Activated CD4-positive, alpha-beta T cell treated with anti-CD3 and anti-CD28 coated beads for 4 hours (primary cell): ENCODE data around the gene GMEB2.
"Not testable (repeated sequence)": the region's sequence is repeated elsewhere in the genome, so short reads cannot be mapped to it uniquely, and the experiment has no call there.

ENCODE experiments used
- DNase-seq, 2 donors: peaks; one replicate each; pipeline ENCODE4 v3.0.0-alpha.2; 2020

GMEB2 gene

GRCh38 chr20:63626424-63627128 lies at the start of gene GMEB2:
GMEB2 (minus strand) TSS chr20:63627101; CDS start chr20:63619397, 7,704 bp downstream.
- DNase-seq, result peak; percentile 67 to 75

GRCh38 chr20:63675681-63676368 lies 48.9 kb upstream of the GMEB2 start:
- DNase-seq, result no peak

DNA sequence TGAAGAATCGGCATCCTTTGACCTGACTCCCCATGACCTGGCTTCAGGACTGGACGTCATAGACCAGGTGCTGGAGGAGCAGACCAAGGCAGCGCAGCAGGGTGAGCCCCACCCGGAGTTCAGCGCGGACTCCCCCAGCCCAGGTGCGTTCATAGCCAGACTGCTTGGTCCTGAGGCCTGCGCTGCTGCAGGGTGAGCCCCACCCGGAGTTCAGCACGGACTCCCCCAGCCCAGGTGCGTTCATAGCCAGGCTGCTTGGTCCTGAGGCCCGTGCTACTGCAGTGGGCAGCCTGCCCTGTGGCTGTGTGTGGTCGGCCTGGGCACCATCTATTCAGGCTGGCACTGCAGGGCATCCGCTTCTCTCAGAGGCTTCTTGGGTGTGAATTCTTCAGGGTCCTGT lies 47.0 kb upstream of the GMEB2 start:
- no peak for DNase-seq

DNA sequence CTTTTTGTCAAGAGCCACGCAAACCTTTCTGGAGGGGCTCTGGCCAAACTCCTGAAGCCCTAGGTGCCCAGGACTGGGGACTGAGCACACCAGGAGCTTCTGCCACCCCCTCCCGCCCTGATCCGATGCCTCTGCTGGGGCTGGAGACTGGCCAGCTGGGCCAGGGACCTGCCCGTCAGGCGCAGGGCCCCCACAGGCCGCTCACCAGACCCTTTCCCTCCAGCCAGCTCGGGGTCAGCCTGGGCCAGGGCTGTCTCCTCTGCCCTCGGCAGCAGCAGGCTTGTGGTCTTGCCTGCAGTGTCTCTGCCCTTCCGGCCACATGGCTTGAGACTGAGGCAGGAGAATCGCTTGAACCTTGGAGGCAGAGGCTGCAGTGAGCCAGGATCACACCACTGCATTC lies 45.8 kb upstream of the GMEB2 start:
- DNase-seq, result no peak

GRCh38 chr20:63671695-63672094 lies 44.8 kb upstream of the GMEB2 start:
- DNase-seq, result not testable (repeated sequence)

DNA sequence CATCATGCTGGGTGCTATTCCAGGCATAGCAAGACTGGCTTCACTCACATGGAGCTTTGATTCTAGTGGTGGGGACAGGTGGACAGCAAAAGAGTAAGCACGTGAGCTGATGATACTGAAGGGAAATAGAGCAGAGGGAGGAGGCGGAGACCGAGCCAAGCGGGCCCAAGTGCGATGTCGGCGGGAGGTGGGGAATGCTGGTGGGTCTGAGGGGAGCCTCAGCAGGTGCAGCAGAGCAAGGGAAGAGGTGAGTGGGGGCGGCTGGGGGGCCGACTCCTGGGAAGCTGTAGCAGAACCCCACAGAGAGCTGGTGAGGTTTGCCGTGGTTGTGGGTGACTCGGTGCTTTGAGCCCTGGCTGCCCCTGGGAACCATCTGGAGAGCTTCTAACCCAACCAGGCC lies 41.5 kb upstream of the GMEB2 start:
- DNase-seq, result no peak

- DNase-seq, result no peak
Measured at GRCh38 chr20:63667858-63668257, 41.0 kb upstream of the GMEB2 start.

GRCh38 chr20:63665708-63666107 lies 38.8 kb upstream of the GMEB2 start:
- DNase-seq, result no peak

DNA sequence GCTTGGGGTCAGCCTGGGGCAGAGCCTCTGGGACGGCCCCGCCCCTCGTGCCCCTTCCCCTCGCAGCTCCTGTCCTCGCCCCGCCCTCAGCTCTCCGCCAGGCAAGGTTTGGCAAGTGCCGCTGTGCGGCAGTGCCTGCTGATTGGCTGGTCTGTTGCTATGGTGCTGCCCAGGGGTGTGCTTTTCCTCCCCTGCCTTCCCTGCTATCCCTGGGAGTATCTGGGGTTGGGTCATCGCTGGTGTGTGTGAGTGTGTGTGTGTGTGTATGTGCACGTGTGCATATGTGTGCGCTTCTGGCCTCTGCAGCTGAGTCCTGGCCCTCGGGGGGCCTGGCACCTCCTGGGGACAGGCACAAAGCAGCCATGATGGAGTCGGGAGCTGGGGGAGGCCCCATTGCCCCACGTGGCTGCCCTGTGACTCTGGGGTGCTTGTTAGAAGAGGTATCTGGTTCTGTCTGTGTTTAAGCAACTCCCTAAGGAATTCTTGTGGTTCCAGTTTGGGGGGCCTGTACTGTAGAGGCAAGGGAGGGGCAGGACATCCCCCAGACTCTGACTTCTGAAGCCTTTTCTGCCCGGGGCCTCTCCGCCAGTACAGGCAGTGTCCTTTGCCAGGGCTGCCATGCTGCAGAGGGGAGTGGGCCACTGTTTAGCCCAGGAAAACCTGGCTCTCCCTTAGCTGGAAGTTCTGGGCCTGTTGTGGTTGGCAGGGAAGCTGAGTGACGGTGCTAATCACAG lies 38.1 kb upstream of the GMEB2 start:
- no peak for DNase-seq

- DNase-seq, result no peak
Measured at GRCh38 chr20:63664143-63664851, 37.4 kb upstream of the GMEB2 start.

DNA sequence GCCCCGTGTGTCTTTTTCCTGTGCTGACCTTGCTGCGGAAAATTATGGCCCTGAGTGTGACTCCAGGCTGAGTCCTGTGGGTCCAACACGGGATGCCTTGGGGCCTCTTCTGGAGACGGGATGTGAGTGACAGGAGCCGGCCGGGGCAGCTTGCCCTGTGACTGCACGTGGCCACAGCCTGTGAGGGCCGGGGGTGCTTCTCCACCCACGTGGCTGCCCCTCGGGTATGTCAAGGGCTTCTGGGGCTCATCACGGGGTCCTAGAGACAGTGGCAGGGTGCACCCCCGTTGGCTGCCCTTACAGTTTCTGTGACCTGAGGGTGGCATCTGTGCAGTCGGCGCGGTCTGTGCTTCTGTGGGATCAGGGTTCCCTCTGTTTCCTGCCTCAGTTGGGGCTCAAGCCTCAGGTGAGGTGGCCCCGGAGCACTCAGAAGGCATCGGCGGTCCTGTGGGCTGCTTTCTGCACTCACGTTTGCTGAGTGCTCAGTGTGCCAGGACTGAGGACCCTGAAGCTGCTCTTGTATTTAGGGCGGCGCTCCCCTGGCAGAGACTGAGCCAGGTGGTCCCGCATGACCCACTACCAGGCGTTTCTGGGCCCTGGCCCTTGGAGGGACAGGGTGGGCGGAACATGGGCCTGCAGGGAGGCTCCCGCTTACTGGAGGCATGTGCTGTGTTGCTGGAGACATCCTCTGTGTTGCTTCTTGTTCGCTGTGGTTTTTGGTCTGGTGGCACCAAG lies 36.6 kb upstream of the GMEB2 start:
- DNase-seq, result no peak

- no peak for DNase-seq
Measured at GRCh38 chr20:63662813-63663189, 35.9 kb upstream of the GMEB2 start.

DNA sequence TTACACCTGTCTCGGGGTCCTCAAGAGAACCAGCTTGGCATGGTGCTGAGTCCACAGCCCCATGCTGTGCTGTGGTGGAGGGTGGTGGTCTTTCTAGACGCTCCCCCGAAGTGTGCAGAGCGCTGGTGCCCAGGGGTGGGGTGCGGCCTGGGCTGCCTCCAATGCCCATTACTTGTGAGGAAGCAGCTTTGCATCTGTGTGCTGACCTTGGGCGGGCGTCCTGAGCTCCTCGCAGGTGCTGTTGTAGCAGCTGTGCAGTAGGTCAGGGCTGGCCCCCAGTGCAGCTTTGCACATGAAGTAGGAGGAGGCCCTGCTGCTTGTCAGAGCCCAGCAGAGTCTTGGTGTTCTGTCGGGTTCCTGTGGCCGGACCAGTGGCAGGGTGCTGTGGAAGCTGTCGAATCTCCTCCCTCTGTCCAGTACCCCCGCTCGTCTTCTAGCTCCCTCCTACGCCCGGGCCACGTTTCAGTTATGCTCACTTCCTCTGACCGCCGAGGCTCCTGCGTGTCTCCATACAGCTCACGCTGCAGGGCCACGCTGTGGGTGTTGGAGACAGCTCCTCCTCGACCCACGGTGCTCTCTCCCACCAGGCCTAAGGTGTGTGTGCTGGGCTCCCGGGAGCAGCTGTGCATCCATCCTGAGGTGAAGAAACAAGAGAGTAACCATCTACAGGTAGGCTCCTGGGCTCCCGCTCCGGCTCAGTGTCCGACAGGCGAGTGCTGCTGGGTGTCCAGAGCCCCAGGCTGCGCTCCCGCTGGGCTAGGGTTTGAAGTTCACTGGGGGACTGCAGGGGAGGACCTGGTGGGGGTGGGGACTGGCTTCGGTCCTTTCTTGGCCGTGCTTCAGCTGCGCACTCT lies 35.3 kb upstream of the GMEB2 start:
- DNase-seq, result no peak

- no peak for DNase-seq
Measured at GRCh38 chr20:63661108-63661507, 34.2 kb upstream of the GMEB2 start.

- DNase-seq, result no peak
Measured at GRCh38 chr20:63660622-63661021, 33.7 kb upstream of the GMEB2 start.

GRCh38 chr20:63660174-63660573 lies 33.3 kb upstream of the GMEB2 start:
- not testable (repeated sequence) for DNase-seq

GRCh38 chr20:63659370-63659769 lies 32.5 kb upstream of the GMEB2 start:
- DNase-seq, result no peak

GRCh38 chr20:63658749-63659187 lies 31.9 kb upstream of the GMEB2 start:
- no peak for DNase-seq

- DNase-seq, result peak; percentile 87
Measured at GRCh38 chr20:63657937-63658748, 31.2 kb upstream of the GMEB2 start, which contains the start of gene RTEL1. RTEL1 (plus strand) TSS chr20:63658312; CDS start chr20:63659403, 1,091 bp downstream.

DNA sequence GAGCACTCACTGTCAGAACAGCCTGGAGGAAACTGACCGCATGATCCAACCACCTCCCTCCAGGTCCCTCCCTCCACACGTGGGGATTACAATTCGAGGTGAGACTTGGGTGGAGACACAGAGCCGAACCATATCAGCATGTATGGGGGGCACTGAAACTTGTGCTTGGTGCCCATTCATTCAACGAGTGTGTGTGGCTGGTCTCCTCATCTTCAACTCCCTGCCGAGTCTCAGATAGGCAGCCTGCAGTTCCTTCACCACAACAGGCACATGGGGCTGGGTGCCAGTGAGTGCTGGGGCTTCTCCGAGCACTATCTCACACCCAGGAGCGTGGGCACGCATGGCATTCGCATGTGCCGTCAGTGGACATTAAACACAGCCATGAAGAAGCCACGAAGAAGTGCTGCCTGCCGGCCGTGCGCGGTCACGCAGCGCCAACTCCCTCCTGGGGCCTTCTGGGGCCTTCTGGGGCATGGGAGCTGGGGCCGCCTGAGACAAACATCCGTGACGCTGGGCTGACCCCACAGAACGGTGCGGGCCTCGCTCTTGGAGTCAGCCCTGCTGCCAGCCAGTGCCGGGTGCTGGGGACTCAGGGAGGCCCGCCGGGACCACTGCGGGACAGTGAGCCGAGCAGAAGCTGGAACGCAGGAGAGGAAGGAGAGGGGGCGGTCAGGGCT lies 30.5 kb upstream of the GMEB2 start:
- DNase-seq, result no peak
